IPS DF 6.9 (cell line): ENCODE results near the gene TMEM147.

Experiments
- DNase-seq: peaks from one replicate; pipeline ENCODE4 v3.0.0-alpha.2; 2013; ENCODE audit warnings: low read depth, low spot score
- H3K27ac ChIP-seq: one replicate; pipeline ENCODE4 v1.5.1; 2013; ENCODE audit warnings: low read length, control low read depth
- H3K27me3 ChIP-seq: 2 replicates; pipeline ENCODE4 v1.6.1; 2013; ENCODE audit warnings: mild to moderate bottlenecking, low read length; ENCODE audit not compliant: control insufficient read depth, insufficient read depth
- H3K36me3 ChIP-seq: 2 replicates; pipeline ENCODE4 v1.6.1; 2013; ENCODE audit warnings: low read length; ENCODE audit not compliant: control insufficient read depth, insufficient read depth
- H3K4me1 ChIP-seq: 2 replicates; pipeline ENCODE4 v1.6.1; 2013; ENCODE audit warnings: low read length; ENCODE audit not compliant: control insufficient read depth, insufficient read depth
- H3K4me3 ChIP-seq: 2 replicates; pipeline ENCODE4 v1.5.1; 2013; ENCODE audit warnings: mild to moderate bottlenecking, low read length
- H3K9me3 ChIP-seq: 2 replicates; pipeline ENCODE4 v1.6.1; 2013; ENCODE audit warnings: low read length, inconsistent platforms; ENCODE audit not compliant: control insufficient read depth, insufficient read depth
- WGBS: extraction: QIAGEN DNeasy Blood & Tissue Kit; methylation state at CpG from one replicate; pipeline ENCODE4 v1.1.7; 2013; ENCODE audit warnings: mixed read lengths, missing lambda C conversion rate; ENCODE audit not compliant: insufficient read length, insufficient coverage; 5-methylcytosine and 5-hydroxymethylcytosine counted together

Gene TMEM147

GRCh38 chr19:35519291-35519690, 26.1 kb upstream of the TMEM147 start:
- WGBS: no CpG with 5 or more reads among the region's 7 CpGs
- H3K4me1 ChIP-seq: peaks cover 8% of the 10 kb centered on the region
- DNase-seq: no peak
- H3K27me3 ChIP-seq: no peaks in the 10 kb centered on the region
- no peak overlapping the region for H3K27ac ChIP-seq
- H3K9me3 ChIP-seq: no peaks in the 10 kb centered on the region
- no peak overlapping the region for H3K4me3 ChIP-seq
- H3K36me3 ChIP-seq: no peaks in the 10 kb centered on the region

- DNase-seq: no peak
- no CpG with 5 or more reads among the region's 16 CpGs for WGBS
- Histone ChIP-seq H3K4me1 (peaks cover 7% of the 10 kb centered on the region), H3K36me3 (no peaks in the 10 kb centered on the region), H3K9me3 (no peaks in the 10 kb centered on the region), H3K27me3 (no peaks in the 10 kb centered on the region), H3K27ac (no peak overlapping the region), H3K4me3 (no peak overlapping the region)
Observed at GRCh38 chr19:35521124-35521743, 24.2 kb upstream of the TMEM147 start.

- H3K9me3 ChIP-seq: no peaks in the 10 kb centered on the region
- DNase-seq: no peak
- no peaks in the 10 kb centered on the region for H3K27me3 ChIP-seq
- WGBS: no CpG with 5 or more reads among the region's 12 CpGs
- H3K36me3 ChIP-seq: no peaks in the 10 kb centered on the region
- peaks cover 7% of the 10 kb centered on the region for H3K4me1 ChIP-seq
- H3K4me3 ChIP-seq: no peak overlapping the region
- H3K27ac ChIP-seq: no peak overlapping the region
Observed at GRCh38 chr19:35522745-35523327, 22.6 kb upstream of the TMEM147 start.

- Histone ChIP-seq H3K36me3 (no peaks in the 10 kb centered on the region), H3K27me3 (no peaks in the 10 kb centered on the region), H3K4me3 (no peak overlapping the region), H3K27ac (no peak overlapping the region), H3K9me3 (no peaks in the 10 kb centered on the region), H3K4me1 (peaks cover 7% of the 10 kb centered on the region)
- no peak for DNase-seq
- no CpG with 5 or more reads among the region's 11 CpGs for WGBS
Observed at GRCh38 chr19:35524181-35524837, 21.1 kb upstream of the TMEM147 start.

- no CpG with 5 or more reads among the region's 4 CpGs for WGBS
- H3K27ac ChIP-seq: no peak overlapping the region
- no peak overlapping the region for H3K4me3 ChIP-seq
- H3K36me3 ChIP-seq: no peaks in the 10 kb centered on the region
- DNase-seq: no peak
- H3K4me1 ChIP-seq: peaks cover 7% of the 10 kb centered on the region
- no peaks in the 10 kb centered on the region for H3K27me3 ChIP-seq
- H3K9me3 ChIP-seq: no peaks in the 10 kb centered on the region
Observed at GRCh38 chr19:35525873-35526272, 19.6 kb upstream of the TMEM147 start.

GRCh38 chr19:35528218-35529038, 17.0 kb upstream of the TMEM147 start, which contains the start of gene SBSN:
Gene SBSN (minus strand): TSS chr19:35528311. CDS start chr19:35528281, 30 bp downstream.
- H3K4me1 ChIP-seq: peaks cover 5% of the 10 kb centered on the region
- no peaks in the 10 kb centered on the region for H3K9me3 ChIP-seq
- no peak for DNase-seq
- no peak within 1 kb of the TSS for H3K27ac ChIP-seq
- no peaks in the 10 kb centered on the region for H3K36me3 ChIP-seq
- no peak within 1 kb of the TSS for H3K4me3 ChIP-seq
- no CpG with 5 or more reads among the region's 11 CpGs for WGBS
- H3K27me3 ChIP-seq: no peaks in the 10 kb centered on the region

GRCh38 chr19:35529241-35530218, 15.9 kb upstream of the TMEM147 start:
- peaks cover 4% of the 10 kb centered on the region for H3K4me1 ChIP-seq
- WGBS: no CpG with 5 or more reads among the region's 19 CpGs
- H3K9me3 ChIP-seq: no peaks in the 10 kb centered on the region
- no peaks in the 10 kb centered on the region for H3K27me3 ChIP-seq
- no peak overlapping the region for H3K4me3 ChIP-seq
- DNase-seq: no peak
- no peak overlapping the region for H3K27ac ChIP-seq
- no peaks in the 10 kb centered on the region for H3K36me3 ChIP-seq

- WGBS: no CpG with 5 or more reads among the region's 6 CpGs
- no peak for DNase-seq
- Histone ChIP-seq H3K27ac (no peak overlapping the region), H3K27me3 (no peaks in the 10 kb centered on the region), H3K4me1 (peaks cover 2% of the 10 kb centered on the region; the same call in 1 of the 2 replicates), H3K4me3 (no peak overlapping the region), H3K36me3 (no peaks in the 10 kb centered on the region), H3K9me3 (no peaks in the 10 kb centered on the region)
Observed at GRCh38 chr19:35531291-35531690, 14.1 kb upstream of the TMEM147 start.

- WGBS: no CpG with 5 or more reads among the region's 39 CpGs
- Histone ChIP-seq H3K4me1 (peaks cover 4% of the 10 kb centered on the region), H3K36me3 (no peaks in the 10 kb centered on the region), H3K27ac (no peak within 1 kb of the TSS), H3K27me3 (no peaks in the 10 kb centered on the region), H3K9me3 (no peaks in the 10 kb centered on the region), H3K4me3 (peak within 1 kb of the TSS; percentile 8; the same call in 1 of the 2 replicates)
- no peak for DNase-seq
Observed at GRCh38 chr19:35533201-35533821, 12.1 kb upstream of the TMEM147 start, which contains the start of gene GAPDHS. Gene GAPDHS (plus strand): TSS chr19:35533456. CDS start chr19:35533528, 72 bp downstream.
